ENCODE measurements around the gene MYH9. TPM values are rescaled to one million over a fixed set of nuclear protein-coding genes. Genes with fewer than 3 reads are reported as not detected.

MYH9 gene
- total RNA-seq, 1 donor from 2014 or later = 973 TPM

GRCh38 chr22:36311386-36312085 is 76.2 kb downstream of the MYH9 start:
- no peak for ATAC-seq
- intact Hi-C loops (cut with DNase I) = loop anchor here (5.0 to 10.0 kb wide), 2 partner anchors 53 to 156 kb away; no protein-coding TSS in a partner anchor
- no peak for DNase-seq (ENCODE audit: low spot score)

- DNase-seq (ENCODE audit: low spot score) = no peak
- ATAC-seq = no peak
- intact Hi-C loops (cut with DNase I) = no loop called here
Measured at GRCh38 chr22:36308880-36309279, 78.9 kb downstream of the MYH9 start.

DNA sequence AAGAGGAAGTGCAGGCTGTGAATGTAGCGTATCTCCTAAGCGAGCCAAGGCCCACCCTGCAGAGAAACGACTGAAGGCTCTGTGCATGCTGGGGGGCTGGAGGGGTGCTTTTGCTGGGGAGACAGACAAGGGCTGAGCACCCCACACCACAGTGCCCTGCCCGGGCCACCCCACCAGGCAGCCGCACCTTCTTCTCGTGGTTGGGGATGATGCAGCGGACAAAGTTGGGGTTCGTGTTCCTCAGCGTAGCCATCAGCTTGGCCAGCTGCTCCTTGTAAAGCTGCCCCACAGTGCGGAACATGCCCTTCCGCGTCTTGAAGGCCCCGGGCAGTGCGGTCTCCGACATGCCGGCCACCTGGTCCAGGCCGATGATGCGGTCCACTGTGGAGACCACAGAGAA is 81.5 kb downstream of the MYH9 start:
- intact Hi-C loops (cut with DNase I) = no loop called here
- ATAC-seq = no peak

DNA sequence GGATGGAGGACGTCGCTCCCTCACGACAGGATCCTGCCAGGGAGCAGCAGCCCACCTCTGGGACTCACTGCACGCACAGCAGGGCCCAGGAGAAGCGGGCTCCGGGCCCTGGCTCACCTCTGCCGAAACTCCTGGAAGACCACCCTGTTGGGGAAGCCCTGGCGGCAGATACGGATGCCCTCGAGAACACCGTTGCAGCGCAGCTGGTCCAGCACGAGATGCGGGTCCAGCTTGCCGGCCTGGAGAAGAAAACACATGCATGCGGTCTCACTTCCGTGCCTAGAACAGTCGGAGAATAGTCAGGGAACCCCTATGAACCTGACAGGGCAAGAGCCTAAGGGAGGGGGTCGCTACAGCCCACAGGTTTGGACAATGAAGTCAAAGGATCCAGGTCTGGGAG is 82.0 kb downstream of the MYH9 start:
- DNase-seq (ENCODE audit: low spot score) (no peak), ATAC-seq (no peak)
- intact Hi-C loops (cut with DNase I) = no loop called here

More for the DNA sequence above, 81.5 kb downstream of the MYH9 start:
- no peak for DNase-seq (ENCODE audit: low spot score)

DNA sequence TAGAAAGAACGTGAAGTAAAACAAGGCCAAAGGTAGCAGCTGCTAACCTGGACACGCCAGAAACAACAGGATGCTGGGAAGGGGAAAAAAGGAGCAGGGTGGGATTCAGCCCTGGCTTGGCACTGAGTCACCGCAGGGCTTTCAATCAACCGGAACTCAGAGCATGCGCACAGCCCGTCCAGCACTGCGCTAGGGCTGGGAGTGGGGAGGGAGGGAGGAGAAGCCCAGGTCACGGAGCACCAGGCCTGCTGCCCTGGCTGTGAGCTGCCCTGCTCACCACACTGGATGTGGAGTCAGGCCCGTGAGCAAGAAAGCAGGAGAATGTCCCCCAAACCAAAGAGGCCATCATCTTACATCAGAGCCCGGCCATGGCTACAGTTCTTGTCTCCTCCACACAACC is 83.3 kb downstream of the MYH9 start:
- DNase-seq (ENCODE audit: low spot score) (no peak), ATAC-seq (no peak)
- intact Hi-C loops (cut with DNase I) = no loop called here

DNA sequence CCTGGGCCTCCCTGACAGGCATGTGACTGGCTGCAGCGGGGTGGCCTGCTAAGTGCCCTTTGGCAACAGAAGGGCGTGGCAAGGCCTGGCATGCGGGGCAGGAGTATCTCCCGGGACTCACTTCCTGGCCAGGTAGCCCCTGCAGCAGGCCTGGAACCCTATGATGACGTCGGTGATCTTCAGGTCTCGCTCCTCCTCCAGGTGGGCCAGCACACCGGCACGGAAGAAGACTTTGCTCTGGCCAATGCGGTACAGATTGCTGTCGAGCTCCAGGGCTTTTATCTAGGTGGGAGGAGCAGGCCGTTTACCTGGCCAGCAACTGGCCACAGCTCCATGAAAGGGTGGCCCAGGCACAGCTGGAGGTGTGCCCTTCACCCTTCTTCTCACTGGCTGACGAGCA is 83.9 kb downstream of the MYH9 start:
- intact Hi-C loops (cut with DNase I) = no loop called here
- ATAC-seq (no peak), DNase-seq (ENCODE audit: low spot score) (no peak)

DNA sequence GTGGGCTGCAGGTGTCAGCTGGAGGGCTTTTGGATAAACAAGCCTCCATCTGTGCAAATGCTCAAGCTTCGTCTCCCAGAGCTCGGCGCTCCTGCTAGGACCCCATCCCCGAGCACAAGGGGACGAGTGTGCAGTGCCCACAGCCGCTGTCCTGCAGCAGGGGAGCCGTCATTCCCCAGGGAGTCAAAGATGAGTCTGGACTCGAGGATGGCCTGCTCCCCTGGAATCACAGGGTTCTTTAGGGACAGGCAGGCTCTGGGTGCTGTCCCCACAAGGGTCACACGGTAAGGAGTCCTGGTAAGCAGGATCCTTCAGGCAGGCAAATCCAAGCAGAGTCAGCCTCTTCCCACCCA is 84.7 kb downstream of the MYH9 start:
- DNase-seq (ENCODE audit: low spot score) (no peak), ATAC-seq (no peak)
- intact Hi-C loops (cut with DNase I) = no loop called here

DNA sequence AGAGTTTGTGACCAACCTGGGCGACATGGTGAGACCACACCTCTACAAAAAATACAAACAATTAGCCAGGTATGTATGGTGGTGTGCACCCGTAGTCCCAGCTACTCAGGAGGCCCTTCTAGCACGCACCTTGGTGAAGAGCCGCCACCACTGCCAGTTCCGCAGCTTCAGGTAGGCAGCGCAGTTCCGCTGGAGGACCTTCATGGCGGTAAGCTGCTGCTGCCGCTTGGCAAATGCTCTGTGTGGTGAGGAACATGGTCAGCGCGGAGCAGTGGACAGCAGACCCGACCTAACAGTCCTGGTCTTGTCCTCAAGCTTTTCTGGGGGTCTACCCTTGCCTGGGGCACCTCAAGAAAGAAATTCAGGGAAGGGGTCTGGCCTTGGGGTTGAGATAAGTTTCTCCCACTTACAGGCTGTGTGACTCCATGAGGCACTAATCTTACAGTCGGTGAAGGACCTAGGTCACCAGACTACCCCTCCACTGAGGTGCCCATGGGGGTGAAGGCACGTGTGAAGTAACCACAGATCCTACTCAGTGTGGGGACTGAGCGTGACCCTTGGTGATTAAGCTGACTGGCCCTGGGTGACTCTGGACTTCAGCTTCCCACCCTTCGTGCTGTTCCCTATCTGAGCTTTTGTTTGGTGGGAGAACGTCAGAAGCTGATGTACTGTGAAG is 85.2 kb downstream of the MYH9 start:
- ATAC-seq (no peak), DNase-seq (ENCODE audit: low spot score) (no peak)
- intact Hi-C loops (cut with DNase I) = no loop called here

DNA sequence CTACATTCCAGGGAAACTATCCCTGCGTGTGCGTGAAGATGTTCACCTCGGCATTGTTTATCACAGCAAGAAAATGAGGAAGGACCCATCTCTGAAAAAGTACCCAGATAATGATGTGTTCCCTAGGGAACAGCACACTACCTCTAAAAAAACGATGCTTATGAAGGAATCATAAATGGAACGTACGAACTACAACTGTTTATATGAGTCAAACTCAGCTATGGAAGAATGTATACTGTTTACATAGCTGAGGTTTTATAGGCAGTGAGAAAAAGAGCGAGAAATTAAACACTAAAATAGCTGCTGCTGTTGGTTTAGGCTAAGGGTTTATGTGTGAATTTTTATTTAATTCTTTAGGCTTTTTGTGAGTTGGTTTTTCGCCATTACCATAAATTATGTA is 85.9 kb downstream of the MYH9 start:
- ATAC-seq (no peak), DNase-seq (ENCODE audit: low spot score) (no peak)
- intact Hi-C loops (cut with DNase I) = no loop called here

- DNase-seq (ENCODE audit: low spot score) = peak; percentile 89
- ATAC-seq = peak; percentile 64
Measured at GRCh38 chr22:36301384-36301828, 86.4 kb downstream of the MYH9 start.

DNA sequence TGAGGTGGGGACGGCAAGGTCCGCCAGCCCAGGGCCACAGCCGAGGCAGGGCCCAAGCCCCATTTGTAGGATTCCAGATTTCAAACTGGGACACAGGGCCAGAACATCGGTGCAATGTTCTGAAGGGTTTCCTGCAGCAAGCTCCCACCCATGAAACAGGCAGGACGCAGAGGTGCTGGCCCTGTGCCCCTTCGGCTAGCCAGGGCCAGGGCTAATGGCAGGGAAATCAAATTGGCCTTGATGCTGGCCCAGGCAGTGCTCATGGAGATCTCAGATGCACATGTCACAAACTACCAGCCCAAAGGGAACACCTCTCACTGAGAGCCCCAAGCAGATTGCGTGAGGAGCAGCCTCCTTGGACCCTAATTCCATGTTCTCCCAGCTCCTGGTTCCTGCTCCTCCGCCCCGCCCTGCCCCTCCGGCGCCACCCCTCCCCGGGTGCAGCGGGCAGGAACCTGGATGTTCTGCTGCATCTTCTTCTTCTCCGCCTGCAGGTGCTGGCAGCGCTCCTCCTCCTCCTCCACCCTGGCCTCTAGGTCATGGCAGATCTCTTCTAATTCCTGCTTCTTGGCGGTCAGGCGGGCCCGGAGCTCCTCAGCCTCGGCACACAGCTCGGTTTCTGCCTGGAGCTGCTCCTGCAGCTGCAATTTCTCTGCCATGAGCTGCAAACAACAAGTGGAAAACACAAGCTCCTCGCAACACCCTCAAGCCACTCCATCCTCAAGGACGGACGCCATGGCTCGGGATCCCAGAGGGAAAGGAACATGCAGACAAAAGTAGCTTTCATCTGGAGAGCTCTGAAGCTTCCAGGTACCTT is 87.2 kb downstream of the MYH9 start:
- intact Hi-C loops (cut with DNase I) = no loop called here
- no peak for ATAC-seq
- DNase-seq (ENCODE audit: low spot score) = no peak

More at GRCh38 chr22:36301384-36301828, 86.4 kb downstream of the MYH9 start:
- intact Hi-C loops (cut with DNase I) = no loop called here

- intact Hi-C loops (cut with DNase I) = loop anchor here (1.0 kb wide), 1 partner anchor 169 kb away; no protein-coding TSS in a partner anchor
- ATAC-seq (no peak), DNase-seq (ENCODE audit: low spot score) (no peak)
Measured at GRCh38 chr22:36299911-36300310, 87.9 kb downstream of the MYH9 start.

- no peak for DNase-seq (ENCODE audit: low spot score)
- intact Hi-C loops (cut with DNase I) = loop anchor here (1.0 kb wide), 1 partner anchor 170 kb away; no protein-coding TSS in a partner anchor
- no peak for ATAC-seq
Measured at GRCh38 chr22:36299295-36299694, 88.5 kb downstream of the MYH9 start.

DNA sequence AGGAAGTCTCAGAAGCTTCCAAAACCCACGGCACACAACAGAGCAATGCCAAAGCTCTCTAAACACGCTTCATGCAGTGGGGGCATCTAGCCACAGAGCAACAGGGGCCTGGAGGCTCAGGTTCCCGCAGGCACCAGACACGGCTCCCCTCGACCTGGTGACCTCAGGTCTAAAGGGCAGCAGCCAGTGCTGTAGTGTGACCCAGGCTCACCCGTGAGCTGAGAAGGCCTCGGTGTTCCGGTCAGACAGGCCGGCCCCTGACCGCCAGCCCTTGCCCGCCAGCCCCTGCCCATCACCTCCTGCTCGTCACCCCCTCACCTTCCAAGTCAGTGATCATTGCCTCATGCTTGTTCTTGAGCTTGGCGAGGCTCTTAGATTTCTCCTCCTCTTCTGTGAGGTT is 89.2 kb downstream of the MYH9 start:
- DNase-seq (ENCODE audit: low spot score) = no peak
- intact Hi-C loops (cut with DNase I) = no loop called here
- no peak for ATAC-seq

- intact Hi-C loops (cut with DNase I) = no loop called here
- no peak for ATAC-seq
- DNase-seq (ENCODE audit: low spot score) = no peak
Measured at GRCh38 chr22:36298118-36298517, 89.6 kb downstream of the MYH9 start.

DNA sequence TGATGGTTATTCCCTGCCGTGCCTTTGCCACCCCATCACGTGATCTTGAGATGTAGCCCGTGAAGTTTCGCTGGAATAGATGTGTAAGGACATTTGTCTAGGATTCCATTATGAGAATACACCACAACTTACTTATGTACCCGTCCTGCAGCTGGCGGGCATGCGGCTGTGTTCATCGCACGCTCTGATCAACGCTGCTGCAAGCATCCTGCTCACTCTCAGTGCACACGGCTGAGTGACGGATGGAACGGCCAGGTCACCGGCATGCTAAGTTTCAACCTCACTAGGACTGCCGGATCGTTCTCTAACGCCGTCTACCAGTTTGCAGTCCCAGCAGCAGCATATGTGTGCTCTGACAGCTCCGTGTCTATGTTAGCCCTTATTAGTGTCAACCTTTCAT is 90.2 kb downstream of the MYH9 start:
- ATAC-seq = no peak
- intact Hi-C loops (cut with DNase I) = no loop called here

GRCh38 chr22:36296690-36297089 is 91.1 kb downstream of the MYH9 start:
- no peak for ATAC-seq
- DNase-seq (ENCODE audit: low spot score) = no peak
- intact Hi-C loops (cut with DNase I) = no loop called here

More for the DNA sequence above, 90.2 kb downstream of the MYH9 start:
- no peak for DNase-seq (ENCODE audit: low spot score)

- DNase-seq (ENCODE audit: low spot score) = no peak
- intact Hi-C loops (cut with DNase I) = no loop called here
- ATAC-seq = no peak
Measured at GRCh38 chr22:36295247-36295646, 92.5 kb downstream of the MYH9 start.

- ATAC-seq (no peak), DNase-seq (ENCODE audit: low spot score) (no peak)
- intact Hi-C loops (cut with DNase I) = no loop called here
Measured at GRCh38 chr22:36294801-36295200, 93.0 kb downstream of the MYH9 start.

DNA sequence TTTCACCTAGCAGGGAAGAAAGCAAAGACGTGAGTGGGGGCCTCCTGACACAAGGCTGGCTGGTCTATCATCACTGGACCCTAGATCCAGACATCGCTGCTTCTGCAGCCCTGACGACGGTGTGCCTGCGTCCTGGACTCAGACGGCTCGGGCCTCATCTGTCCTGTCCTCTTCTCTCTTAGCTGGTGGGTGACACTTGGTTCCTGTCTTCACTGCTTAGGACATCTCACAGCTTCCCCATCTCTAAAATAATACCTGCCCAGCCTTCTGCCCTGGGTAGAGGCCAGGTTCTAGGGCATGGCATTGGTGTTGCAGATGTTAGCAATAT is 93.5 kb downstream of the MYH9 start:
- ATAC-seq = no peak
- intact Hi-C loops (cut with DNase I) = no loop called here
- DNase-seq (ENCODE audit: low spot score) = no peak

Data from sciatic nerve (tissue), 2 donors.